ENCODE measurements around the gene FAM3B.
"Not testable (repeated sequence)": the region's sequence is repeated elsewhere in the genome, so short reads cannot be mapped to it uniquely, and the experiment has no call there.

The FAM3B gene

DNA sequence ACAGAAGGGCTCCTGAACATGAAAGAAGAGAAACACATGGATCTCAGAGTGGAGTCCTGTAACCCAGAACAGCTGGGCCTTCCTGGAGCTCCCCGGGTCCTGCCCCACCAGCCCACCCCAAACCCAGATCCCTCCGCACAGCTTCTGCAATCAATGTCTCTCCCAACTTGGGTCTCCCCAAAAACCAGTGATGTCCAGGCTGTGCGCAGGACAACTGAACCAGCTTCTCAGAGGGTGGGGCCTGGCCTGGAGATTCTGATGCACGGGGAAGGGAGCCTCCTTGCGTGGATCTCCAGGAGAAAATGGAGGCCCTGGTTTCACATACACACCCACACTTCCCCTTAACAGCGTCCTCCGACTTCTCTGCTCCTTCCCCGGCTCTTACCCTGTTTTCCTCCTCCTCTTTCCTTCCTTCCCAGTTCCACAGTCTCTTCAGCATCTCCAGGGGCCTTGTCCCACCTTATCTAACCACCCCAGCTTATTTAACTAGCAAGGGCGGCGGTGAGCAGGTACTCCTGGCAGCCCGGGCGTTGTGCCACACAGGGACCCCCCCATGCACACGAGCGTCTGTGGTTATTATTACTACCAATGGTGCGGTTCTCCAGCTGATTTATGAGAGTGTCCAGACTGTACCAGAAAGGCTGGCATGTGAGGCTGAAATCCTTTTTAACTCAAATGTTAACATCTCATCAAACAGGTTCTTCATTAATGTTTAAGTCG lies 34.0 kb downstream of the FAM3B start:
- DNase-seq (ENCODE audit: low spot score) = no peak

DNA sequence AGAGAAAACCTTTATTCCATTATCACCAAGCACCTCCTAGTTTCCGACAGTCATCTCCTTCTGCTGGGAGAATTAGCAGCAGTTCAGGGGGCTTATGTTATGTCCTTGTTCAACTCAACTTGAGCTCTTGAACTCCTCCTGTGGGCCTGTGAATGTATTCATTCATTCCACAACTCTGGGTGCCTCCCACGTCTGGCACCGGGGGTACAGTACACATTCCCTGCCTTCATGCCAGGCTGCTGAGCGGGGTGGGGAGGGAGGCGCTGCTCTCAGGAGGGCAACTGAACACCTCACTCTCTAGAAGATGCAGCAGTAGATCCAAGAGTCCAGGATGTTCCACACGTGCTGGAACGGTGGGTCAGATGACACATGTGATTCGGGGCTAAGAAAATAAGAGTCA lies 40.9 kb downstream of the FAM3B start:
- DNase-seq (ENCODE audit: low spot score) = no peak

DNA sequence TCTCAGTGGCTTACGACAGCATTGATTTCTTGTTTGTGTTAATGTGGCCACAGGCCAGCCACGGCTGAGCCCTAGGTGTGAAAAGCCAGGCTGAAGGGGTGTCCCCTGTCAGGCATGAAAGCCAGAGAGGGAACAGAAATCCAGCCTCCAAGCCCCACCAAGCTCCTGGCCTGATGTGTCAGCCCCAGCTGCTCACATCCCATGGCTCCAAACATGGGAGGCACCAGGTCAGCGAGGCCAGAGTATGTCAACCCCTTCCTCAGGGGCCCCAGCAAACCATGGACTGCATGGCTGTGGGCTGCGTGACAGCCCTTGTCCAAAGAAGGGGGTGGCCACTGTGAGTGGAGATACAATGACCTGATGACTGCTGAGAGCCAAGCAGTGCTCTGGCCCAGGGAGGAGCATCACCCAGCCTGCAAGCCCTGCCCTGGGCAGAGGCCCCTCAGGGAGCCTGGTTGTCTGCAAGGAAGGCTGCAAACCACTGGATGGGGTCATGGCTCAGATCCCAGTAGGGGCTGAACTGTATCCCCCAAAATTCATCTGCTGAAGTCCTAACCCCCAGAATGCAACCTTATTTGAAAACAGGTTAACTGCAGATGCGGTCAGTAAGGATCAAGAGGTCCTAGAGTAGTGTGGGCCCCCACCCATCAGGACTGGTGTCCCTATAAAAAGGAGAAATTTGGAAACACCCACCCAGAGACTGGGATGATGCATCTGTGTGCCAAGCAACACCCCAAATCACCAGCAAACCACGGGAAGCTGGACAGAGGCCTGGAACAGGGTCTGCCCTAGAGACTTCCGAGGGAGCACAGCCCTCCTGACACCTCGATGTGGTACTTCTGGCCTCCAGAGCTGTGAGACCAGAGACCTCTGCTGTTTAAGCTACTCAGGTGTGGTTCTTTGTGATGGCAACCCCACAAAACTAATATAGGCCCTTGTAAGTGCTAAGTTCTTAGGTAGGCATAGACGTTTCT lies 41.9 kb downstream of the FAM3B start:
- no peak for DNase-seq (ENCODE audit: low spot score)

DNA sequence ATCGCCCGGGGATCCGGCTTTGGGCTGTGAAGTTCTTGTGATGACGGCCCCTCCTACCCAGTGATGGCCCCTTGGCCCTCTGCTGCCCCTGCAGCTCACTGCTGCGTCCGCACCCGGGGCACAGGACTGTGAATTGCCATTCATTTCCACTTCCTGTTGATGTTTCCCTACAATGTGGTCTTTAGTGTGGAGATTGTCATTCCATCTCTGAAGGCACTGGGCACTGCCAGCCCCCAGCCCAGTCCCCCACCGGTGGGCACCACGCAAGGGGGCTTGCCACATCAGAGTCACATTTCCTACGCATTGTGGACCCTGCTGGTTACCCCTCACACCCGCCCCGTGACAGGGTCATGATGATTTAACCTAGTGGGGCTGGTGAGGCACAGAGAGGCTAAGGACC lies 42.7 kb downstream of the FAM3B start:
- no peak for DNase-seq (ENCODE audit: low spot score)

DNA sequence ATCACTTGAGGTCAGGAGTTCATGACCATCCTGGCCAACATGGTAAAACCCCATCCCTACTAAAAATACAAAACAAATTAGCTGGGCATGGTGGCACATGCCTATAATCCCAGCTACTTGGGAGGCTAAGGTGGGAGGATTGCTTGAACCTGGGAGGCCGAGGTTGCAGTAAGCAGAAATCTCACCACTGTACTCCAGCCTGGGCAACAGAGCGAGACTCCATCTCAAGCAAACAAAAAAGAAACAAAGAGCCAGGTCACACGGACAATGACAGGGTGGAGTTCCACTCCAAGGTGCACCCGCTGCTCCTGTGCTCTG lies 43.1 kb downstream of the FAM3B start:
- DNase-seq (ENCODE audit: low spot score) = not testable (repeated sequence)

DNA sequence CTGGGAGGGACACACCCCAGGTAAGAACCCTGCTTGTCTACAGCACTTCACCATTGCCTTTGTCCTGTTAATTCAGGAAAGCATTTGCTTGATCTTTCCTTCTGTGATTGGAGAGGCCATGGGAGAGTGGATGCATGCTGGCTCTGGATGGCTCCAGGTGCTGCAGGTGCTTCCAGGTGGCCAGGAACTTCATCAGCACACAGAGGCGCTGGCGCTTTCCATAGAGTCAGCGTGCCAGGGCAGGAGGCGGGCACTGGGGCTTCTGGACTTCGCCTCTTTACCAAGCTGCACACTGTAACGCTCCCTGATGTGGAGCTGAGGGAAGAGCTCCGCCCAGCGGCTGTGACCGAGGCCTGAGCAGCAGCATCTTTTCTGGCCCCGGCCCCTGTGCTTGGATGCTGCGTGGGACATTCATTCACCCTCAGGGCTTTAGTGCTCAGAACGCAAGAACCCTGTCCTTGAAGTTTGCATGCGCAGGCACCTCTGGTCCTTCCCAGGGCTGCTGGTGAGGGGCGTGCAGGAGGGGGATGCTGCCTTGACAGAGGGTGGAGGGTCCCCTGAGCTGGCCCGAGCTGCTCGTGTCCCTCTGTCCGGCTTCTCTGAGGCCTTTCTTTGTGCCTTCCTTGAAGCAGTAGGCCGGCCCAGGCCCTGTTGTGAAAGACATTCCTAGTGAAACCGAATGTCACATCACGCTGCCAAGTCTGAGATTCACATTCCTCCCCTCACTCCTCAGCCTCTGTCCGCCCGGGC lies 43.6 kb downstream of the FAM3B start:
- no peak for DNase-seq (ENCODE audit: low spot score)

DNA sequence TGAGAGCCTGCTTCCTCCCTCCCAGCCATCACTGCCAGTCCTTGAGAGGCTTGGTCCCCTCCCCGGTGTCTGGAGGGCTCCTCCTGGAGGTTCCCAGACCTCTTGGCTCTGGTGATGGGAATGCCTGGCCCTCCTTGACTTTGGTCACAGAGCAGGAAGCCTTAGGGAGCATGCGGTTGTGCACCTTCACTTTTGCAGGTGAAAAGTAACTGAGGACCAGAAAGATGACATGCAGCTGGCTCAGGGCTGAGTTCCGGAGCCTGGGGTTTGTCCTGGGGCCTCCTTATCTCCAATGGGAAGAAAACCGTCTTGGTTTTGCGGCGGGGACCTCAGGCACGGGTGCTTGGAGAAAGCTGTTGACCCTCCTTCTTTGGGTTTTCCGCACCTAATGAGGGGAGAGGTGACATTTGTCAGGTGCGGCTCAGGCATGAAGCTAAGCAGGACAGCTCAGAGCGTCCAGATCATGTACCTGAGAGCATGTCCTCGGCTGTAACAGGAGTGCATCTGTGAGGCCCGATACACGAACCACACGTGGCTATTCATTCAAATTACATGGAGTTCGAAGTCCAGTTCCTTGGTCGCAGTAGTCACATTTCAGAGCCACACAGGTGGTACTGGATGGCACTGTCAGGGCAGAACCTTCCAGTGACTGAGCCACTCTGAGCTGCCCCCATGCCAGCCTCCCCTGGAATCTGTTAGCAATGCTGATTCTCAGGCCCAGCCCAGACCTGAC lies 44.6 kb downstream of the FAM3B start:
- DNase-seq (ENCODE audit: low spot score) = no peak

DNA sequence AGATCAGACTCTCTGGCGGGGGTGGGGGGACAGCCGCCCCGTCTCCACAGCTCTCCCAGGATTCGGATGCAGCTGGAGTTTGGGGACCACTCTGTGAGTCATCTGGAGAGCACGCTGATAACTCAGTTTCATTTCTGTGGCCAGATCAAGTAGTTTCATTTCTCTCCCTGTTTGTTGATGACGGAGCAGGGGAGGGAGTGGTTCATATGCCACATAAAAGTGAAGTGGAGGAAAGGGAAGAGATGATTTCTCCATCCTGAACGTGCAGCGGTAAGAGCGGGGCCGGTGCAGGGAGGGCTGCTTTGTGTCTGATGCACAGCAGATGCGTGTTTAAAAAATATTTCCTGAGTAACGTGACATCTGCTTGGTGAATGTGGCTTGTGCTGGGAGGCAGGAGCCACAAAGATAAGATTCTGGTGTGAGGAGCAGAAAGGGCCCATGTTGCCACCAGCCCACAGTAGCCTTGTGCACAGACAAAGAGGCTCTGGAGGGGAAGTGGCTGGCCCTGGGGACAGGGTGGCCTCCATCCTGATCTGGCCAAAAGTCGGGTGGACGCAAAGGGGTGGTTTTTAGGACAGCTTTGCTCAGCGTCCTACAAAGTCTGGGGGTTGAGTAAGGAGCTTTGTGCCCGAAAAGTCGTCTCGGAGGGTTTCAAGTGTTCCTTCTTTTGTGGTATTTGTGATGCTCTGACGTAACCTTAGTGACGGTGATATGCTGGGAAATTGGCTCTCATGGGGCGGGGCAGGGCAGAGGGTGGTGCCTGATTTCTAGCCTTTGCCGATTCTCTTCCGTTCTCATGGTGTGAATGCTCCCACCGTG lies 45.4 kb downstream of the FAM3B start, which contains the start of gene MX2:
Gene MX2, plus strand, starts transcription at position 242 of the 819 bp plus-strand sequence. CDS start 14,880 bp downstream, outside the sequence.
- no peak for DNase-seq (ENCODE audit: low spot score)

DNA sequence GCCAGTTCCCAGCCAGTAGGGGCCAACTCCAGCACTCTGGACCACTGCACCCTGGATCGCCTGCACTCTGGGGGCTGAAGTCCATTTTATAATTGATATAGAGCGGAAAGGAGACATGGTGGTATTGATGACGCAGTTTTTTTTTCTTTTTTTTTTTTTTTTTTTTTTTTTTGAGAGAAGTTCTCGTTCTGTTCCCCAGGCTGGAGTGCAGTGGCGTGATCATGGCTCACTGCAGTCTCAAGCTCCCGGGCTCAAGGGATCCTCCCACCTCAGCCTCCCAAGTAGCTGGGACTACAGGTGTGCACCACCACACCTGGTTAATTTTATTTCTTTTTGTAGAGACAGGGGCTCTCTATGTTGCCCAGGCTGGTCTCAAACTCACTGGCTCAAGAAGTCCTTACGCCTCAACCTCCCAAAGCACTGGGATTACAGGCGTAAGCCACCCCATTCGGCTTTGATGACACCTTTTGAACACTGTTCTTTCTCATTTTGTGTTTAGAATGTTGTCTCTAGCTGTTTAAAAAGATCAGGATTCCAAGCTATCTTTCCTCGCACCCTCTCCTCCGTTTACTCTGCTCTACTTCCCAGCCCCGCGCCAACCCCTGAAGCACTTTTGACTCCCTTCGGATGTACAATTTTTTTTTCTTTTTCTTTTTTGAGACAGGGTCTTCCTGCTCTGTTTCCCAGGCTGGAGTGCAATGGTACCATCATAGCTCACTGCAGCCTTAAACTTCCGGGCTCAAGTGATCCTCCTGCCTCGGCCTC lies 46.2 kb downstream of the FAM3B start:
- no peak for DNase-seq (ENCODE audit: low spot score)

DNA sequence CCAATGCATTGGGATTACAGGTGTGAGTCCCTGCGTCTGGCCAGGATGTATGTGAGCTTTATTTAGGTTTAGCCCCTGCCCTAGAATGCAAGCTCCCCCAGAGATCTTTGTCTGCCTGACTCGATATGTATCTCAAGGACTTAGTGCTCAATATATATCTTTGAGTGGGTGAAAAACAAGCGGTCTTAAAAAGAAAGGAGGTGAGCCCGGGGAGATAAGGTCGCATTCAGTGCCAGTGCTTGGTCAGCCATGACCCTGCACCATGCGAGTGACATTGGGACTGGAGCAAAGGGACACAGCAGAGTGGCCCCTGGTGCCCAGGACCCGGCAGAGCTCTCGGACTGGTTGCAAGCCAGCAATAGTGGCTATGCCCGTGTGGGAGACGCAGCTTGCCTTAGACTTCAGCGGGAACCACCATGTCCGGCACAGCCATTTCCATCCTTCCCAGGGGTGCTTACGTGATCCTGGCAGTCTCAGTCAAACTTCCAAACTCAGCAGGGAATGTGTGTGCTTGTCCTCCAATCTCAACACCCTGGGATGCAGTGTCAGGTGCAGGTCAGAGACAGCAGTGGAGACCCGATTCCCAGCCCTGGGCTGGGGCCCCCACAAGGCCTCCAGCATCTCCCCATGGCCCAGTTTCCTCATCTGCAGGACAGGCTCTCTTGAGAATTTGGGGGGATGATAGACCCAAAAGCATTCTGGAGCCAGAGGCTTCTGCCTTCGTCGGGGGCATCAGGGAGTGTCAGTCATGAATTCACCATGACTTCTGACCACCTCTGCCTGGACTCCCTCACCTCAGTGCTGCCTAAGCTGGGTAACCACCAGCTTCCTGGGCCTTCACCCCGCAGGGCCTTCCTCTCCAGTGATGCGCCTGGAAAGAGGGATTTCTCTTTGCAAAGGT lies 47.0 kb downstream of the FAM3B start:
- no peak for DNase-seq (ENCODE audit: low spot score)

DNA sequence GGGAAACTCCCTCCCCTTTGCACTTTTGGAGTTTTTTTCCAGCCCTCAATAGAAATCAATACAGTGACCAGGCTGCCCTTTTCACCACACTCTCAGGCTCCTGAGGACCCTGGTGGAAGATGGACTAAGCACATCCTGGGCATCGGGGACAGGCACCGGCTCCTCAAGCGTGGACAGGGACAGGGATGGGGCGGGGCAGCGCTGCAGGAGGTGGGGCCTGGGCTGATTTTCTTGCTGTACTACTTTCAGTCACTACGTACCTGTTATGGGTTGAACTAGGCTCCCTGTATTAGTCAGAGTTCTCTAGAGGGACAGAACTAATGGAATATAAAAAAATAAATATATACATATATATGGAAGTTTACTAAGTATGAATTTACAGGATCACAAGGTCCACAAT lies 47.7 kb downstream of the FAM3B start:
- DNase-seq (ENCODE audit: low spot score) = no peak

DNA sequence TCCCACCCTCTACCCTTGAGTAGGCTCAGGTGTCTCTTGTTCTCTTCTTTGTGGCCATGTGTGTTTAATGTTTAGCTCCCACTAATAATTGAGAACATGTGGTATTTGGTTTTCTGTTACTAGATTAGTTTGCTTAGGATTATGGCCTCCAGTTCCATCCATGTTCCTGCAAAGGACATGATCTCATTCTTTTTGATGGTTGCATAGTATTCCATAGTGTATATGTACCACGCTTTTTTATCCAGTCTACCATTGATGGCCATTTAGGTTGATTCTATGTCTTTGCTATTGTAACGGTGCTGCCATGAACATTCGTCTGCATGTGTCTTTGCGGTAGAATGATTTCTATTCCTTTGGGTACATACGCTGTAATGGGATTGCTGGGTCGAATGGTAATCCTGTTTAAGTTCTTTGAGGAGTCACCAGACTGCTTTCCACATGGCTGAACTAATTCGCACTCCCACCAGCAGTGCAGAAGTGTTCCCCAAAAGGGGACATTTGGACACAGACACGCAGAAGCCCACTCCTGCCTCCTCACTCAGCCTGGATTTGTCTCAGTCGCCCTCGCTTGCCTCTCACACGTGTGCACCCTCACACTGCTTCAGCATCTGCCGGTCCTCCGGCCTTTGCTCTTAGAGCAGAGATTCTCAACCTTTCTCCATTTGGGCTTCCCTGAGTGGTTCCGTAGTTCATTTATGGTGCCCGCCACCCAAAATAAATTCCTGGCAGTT lies 48.9 kb downstream of the FAM3B start:
- no peak for DNase-seq (ENCODE audit: low spot score)

DNA sequence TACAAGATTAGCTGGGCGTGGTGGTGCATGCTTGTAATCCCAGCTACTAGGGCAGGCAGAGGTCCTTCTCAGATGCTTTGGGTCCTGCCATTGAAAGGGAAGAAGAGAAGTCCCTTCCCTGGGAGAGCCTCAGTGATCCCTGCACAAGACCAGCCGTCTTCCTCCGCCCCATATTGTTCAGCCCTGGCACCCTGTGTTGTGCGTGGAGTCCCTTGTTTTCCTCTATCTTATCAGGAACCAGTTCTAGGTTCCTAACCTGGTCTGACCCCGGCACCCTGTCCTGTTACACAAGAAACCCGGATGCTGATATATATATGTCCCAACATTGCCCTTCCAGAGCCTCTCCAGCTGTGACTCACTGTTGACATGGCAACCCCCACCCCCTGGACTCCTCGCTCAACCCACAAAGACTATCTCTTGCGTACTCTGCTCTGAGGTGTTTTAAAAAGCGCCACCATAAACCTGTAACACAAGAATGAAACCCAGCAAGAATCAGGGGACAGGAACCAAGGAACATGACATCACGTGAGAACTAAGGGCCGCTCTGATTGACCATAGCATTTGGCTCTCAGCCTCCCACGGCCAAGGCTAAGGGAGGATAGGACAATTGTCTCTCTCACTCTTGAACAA lies 50.0 kb downstream of the FAM3B start:
- DNase-seq (ENCODE audit: low spot score) = no peak

DNA sequence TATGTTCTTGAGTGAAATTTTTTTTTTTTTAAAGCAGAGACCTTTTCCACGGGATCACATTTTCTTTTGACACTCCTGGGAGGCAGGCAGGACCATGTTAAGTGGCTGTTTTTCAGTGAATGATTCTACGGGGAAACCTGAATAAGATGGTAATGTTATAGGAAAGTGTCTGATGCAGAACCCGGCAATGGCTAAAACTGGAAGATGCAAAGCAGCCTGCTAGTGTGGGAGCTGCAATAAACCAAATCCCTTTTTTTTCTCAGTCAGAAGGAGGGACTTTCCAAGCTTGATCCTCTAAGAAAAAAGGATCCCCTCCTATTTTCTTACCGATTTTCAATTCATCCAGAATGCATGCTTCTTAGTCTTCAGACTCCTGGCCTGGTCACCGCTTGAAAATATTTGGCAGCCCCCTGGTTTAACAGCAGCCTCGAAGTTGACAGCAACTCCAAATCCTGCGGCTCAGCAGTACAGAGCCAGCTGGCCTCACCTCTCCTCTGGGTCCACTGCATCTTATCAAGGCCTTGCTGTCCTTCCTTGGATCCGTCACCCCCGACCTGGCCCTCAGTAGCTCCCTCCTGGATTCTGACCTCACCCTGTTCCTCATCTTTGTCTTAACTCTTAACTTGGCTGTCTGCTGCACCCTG lies 50.8 kb downstream of the FAM3B start:
- no peak for DNase-seq (ENCODE audit: low spot score)

DNA sequence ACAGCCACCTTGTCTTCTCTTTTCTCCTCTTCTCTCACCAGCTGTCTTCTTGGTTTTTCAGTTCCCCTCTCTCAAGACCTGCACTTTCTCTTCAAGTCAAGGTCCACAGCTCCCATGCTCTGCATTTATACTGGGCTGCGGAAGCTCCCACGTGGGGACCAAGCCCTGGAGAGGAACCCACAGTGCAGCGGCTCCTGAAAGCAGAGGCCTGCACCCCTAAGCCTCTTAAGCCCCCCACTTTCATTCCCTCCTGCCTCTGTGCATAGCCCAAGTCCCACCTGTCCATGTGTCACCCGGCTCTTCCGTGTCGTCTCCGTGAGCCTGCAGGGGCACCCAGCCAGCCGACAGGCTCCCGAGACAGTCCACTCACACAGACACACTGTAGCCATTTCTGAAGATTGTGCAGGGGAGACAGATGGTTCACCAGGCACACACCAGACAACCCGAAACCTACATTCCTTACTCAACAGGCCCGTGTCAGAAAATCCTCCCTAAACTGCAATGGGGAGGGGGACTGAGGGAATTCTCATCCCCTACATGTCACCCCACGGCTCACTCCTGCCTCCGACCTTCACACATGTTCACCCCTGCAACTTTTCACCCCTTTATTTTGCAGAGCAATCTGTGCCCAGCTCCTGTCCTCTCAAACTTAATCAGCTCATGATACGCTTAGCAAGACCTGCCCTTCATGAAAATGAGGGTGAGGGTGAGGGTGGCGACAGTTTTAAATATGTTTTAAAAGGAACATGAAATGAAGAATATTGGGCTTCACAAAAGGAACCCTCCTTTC lies 51.5 kb downstream of the FAM3B start:
- DNase-seq (ENCODE audit: low spot score) = no peak

DNA sequence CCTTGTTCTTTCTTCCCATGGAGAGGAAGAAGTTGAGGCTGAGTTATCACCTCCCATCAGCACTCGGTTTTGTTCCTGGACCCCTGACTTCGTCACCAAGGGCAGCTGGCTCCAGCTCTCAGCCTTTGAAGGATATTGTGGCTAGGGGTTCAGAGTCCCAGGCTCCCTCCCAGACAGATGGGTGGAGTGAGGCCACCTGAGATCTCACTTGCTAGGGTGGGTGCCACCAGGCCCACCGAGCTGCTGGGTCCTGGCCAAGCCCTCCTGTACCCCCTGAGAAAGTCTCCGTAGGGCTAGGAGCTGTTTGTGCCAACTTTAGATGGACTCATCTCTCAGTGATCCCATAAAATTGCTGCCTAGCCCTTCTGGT lies 52.1 kb downstream of the FAM3B start:
- DNase-seq (ENCODE audit: low spot score) = no peak

All from hematopoietic multipotent progenitor cell treated with erythropoietin and hydrocortisone succinate and interleukin-3 and kit ligand, for 15 days (in vitro differentiated cells).